Fibroblast of villous mesenchyme (primary cell): ENCODE measurements around the gene MSL1. TPM values are rescaled to one million over a fixed set of nuclear protein-coding genes. Genes with fewer than 3 reads are reported as not detected.

Experiments
- DNase-seq: peaks from one replicate; pipeline ENCODE4 v3.0.0-alpha.2; 2010; ENCODE audit warnings: low read depth
- H3K4me3 ChIP-seq: 2 replicates; pipeline ENCODE4 v1.5.1; 2011; ENCODE audit warnings: low read depth, mild to moderate bottlenecking, low read length
- total RNA-seq: library from RNA; depleted of rRNA; stranded (reverse); fragments of >200 nt; gene quantifications from 2 replicates; pipeline ENCODE4 v1.2.3, GENCODE V29; 2012
- TF ChIP-seq, protein P1 (sequence below): IDR thresholded peaks from 2 replicates; pipeline ENCODE4 v1.5.1; 2012; ENCODE audit warnings: low read depth, mild to moderate bottlenecking, low read length; ENCODE audit not compliant: insufficient read depth

Gene MSL1
- total RNA-seq, 1 donor = 73.0 TPM

DNA sequence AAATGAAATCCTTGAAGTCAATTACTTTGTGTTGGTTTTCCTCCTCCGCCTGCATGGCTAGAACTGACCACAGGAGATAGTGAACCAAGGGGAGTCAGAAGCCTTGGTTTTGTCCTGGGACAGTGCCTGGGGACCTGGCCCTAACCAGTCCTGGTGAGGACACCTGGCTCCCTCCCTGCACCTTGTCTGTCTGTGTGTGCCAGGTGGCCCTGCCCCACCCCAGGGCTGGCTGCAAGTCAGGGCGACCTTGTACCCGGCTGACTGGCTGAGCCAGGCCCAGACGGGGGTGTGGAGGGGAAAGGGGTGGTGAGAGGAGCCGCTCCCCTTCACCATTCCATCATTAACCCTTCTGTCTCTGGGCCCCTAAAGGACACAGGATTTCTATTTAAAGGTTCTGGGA is 58.9 kb downstream of the MSL1 start:
- TF ChIP-seq, protein P1, sequence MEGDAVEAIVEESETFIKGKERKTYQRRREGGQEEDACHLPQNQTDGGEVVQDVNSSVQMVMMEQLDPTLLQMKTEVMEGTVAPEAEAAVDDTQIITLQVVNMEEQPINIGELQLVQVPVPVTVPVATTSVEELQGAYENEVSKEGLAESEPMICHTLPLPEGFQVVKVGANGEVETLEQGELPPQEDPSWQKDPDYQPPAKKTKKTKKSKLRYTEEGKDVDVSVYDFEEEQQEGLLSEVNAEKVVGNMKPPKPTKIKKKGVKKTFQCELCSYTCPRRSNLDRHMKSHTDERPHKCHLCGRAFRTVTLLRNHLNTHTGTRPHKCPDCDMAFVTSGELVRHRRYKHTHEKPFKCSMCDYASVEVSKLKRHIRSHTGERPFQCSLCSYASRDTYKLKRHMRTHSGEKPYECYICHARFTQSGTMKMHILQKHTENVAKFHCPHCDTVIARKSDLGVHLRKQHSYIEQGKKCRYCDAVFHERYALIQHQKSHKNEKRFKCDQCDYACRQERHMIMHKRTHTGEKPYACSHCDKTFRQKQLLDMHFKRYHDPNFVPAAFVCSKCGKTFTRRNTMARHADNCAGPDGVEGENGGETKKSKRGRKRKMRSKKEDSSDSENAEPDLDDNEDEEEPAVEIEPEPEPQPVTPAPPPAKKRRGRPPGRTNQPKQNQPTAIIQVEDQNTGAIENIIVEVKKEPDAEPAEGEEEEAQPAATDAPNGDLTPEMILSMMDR = no peak

DNA sequence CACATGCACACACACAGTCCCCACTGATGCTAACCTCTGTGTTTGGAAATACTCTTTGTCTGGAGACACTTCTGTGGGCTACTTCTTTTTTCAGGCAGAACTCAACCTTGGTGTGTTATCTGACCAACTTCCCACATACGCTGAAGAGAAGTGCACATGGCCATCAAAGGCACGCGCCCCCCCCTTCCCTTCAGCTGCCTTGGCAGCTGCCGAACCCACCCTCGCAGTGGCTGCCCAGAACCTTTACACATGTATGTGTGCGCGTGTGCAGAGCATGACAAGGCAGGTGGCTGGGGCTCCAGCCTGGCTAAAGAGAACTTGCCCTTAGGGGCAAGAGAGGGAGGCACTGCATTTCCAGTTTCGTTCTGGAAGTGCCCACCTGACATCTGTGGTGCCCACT is 59.4 kb downstream of the MSL1 start:
- no peak overlapping the region for H3K4me3 ChIP-seq
- DNase-seq = no peak
- TF ChIP-seq, protein P1 = no peak

More for the DNA sequence above, 58.9 kb downstream of the MSL1 start:
- DNase-seq = no peak
- no peak overlapping the region for H3K4me3 ChIP-seq

DNA sequence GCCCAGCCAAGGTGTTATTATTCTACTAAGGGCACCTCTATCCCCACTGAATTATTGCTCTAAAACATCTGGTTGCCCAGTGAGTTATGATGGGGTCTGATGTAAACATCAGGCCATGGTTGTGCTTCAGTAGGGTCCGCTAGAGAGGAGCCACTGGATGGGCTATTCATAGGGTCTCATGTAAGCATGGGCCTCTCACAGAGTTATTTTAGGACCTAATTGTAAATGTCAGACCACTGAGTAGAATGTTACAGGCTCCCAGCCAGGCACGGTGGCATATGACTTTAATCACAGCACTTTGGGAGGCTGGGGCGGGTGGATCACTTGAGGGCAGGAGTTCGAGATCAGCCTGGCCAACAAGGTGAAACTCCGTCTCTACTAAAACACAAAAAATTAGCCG is 60.8 kb downstream of the MSL1 start:
- no peak for DNase-seq
- H3K4me3 ChIP-seq = no peak overlapping the region
- TF ChIP-seq, protein P1 = no peak

Other genes starting within 250 kb of the MSL1 start
- 5.2 and 5.8 TPM in 2 replicates for gene GSDMB, start 203.3 kb upstream of the MSL1 start, total RNA-seq
- gene ORMDL3, start 194.4 kb upstream of the MSL1 start, total RNA-seq = 51.5 and 61.7 TPM in 2 replicates
- gene LRRC3C, start 194.2 kb upstream of the MSL1 start, total RNA-seq = not detected in 2 replicates
- under 0.01 TPM in 1 of 2 replicates, not detected in the other for gene GSDMA, start 159.0 kb upstream of the MSL1 start, total RNA-seq
- gene PSMD3, start 141.2 kb upstream of the MSL1 start, total RNA-seq = 118 and 120 TPM in 2 replicates
- 0.97 and 4.3 TPM in 2 replicates for gene CSF3, start 106.5 kb upstream of the MSL1 start, total RNA-seq
- gene MED24, start 67.6 kb upstream of the MSL1 start, total RNA-seq = 46.7 and 47.9 TPM in 2 replicates
- 19.0 and 27.2 TPM in 2 replicates for gene THRA, start 59.0 kb upstream of the MSL1 start, total RNA-seq
- 1.7 and 2.3 TPM in 2 replicates for gene NR1D1, start 21.4 kb upstream of the MSL1 start, total RNA-seq
- gene CASC3, start 18.6 kb downstream of the MSL1 start, total RNA-seq = 42.5 and 51.8 TPM in 2 replicates
- gene RAPGEFL1, start 55.5 kb downstream of the MSL1 start, total RNA-seq = 2.2 and 2.6 TPM in 2 replicates
- 6.1 and 11.2 TPM in 2 replicates for gene WIPF2, start 97.3 kb downstream of the MSL1 start, total RNA-seq
- 19.0 and 28.5 TPM in 2 replicates for gene CDC6, start 165.9 kb downstream of the MSL1 start, total RNA-seq
- gene RARA, start 187.2 kb downstream of the MSL1 start, total RNA-seq = 20.3 and 23.5 TPM in 2 replicates
- gene GJD3, start 242.8 kb downstream of the MSL1 start, total RNA-seq = 2.2 and 2.9 TPM in 2 replicates